HG03045 (cell line): Measurements from ENCODE around the gene SPAG9.
"Not testable (repeated sequence)": the region's sequence is repeated elsewhere in the genome, so short reads cannot be mapped to it uniquely, and the experiment has no call there.

Source experiments
- ATAC-seq: cut with Tn5 transposase; IDR thresholded peaks from one replicate; pipeline ENCODE4 v1.9.1; 2021; ENCODE audit warnings: mild to moderate bottlenecking, moderate library complexity; ENCODE audit not compliant: unreplicated experiment

SPAG9 gene

GRCh38 chr17:51087072-51087757 is 33.5 kb downstream of the SPAG9 start:
- ATAC-seq: no peak

DNA sequence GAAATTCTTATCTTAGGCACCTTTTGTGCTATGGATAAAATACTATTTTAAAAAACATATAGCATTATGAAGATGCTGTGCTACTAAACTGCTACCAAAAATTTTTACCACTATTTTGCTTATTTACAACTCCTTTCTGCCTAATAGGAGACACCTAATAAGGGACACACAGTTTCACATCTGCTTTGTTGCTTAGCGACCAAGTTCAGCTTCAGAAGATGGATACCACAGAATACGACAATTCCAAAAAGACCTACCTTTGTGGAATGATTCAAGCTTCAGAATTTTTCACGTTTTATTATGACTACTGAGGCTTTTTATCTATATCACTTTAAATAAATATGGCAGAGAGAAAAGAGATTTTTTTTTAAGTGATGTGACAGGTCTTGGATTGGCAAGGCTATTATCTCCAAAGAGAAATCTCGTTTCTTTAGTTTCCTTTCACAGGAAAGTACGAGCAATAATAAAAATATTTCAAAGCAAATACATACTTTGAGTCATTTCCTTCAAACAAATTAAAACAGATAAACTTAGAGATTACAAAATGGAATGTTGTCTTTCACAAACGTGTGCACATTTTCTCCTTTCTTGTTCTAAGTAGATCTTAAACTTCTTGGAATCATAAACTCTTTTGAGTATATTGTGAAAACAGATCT is 35.4 kb downstream of the SPAG9 start:
- no peak for ATAC-seq

- no peak for ATAC-seq
Observed at GRCh38 chr17:51083981-51084380, 36.7 kb downstream of the SPAG9 start.

- ATAC-seq: not testable (repeated sequence)
Observed at GRCh38 chr17:51083364-51083763, 37.3 kb downstream of the SPAG9 start.

GRCh38 chr17:51079049-51079448 is 41.6 kb downstream of the SPAG9 start:
- no peak for ATAC-seq

- no peak for ATAC-seq
Observed at GRCh38 chr17:51078009-51078592, 42.6 kb downstream of the SPAG9 start.

DNA sequence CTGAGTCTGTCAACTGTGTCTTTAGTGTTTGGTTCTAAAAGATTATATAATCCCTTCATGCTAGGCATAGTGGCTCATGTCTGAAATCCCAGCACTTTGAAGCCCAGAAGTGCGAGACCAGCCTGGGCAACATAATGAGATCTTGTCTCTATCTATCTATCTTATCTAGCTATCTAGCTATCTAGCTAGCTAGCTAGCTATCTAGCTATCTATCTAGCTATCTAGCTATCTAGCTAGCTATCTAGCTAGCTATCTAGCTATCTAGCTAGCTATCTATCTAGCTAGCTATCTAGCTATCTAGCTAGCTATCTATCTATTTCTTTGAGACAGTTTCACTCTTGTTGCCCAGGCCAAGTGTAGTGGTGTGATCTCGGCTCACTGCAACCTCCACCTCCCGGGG is 43.8 kb downstream of the SPAG9 start:
- ATAC-seq: no peak

GRCh38 chr17:51071556-51071955 is 49.1 kb downstream of the SPAG9 start:
- ATAC-seq: no peak

DNA sequence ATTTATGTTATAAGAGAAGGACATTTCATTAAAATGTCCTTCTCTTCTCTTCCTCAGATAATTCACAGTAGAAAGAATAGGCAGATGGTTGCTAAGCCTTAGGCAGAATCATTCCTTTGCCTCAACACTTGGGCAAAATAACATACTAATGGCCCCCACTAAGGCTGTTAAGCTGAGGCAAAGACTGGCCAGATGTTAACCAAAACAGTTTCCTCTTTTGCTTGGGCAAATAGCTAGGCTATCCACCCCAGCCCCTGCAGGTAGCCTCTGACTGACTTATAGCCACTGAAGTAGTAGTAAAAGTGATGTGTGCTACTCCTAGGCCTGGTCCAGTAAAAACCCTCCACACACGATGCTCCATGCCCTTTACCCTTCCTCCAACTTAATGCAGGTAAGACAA is 55.2 kb downstream of the SPAG9 start:
- no peak for ATAC-seq

GRCh38 chr17:51064061-51064735 is 56.5 kb downstream of the SPAG9 start:
- no peak for ATAC-seq

DNA sequence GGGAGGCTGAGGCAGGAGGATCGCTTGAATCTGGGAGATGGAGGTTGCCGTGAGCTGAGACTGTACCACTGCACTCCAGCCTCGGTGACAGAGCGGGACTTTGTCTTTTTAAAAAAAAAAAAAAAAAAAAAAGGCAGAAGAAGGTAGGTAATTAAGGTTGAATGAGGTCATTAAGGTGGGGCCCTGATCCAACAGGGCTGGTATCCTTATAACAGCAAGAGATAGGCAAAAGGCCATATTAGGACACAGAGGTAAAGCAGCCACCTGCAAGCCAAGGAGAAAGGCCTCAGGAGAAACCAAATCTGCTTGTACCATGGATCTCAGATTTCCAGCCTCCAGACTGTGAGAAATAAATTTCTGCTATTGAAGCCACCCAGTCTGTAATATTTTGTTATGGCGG is 60.3 kb downstream of the SPAG9 start:
- no peak for ATAC-seq

DNA sequence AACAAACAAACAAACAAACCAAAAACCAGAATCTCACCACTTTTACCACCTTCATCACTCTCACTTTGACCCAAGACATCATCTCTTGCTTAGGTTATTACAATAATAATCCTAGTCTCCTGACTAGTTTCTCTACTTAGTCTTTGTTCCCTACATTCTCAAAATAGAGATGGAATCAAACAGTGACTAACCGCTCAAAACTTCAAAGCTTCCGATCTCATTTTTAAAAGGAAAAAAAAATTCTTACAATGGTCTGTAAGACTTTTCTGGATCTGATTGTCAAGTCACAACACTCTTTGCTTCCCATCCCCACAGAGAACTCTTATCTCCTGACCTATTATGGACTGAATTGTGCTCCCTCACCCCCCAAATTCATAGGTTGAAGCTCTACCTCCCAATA is 60.9 kb downstream of the SPAG9 start:
- ATAC-seq: no peak

DNA sequence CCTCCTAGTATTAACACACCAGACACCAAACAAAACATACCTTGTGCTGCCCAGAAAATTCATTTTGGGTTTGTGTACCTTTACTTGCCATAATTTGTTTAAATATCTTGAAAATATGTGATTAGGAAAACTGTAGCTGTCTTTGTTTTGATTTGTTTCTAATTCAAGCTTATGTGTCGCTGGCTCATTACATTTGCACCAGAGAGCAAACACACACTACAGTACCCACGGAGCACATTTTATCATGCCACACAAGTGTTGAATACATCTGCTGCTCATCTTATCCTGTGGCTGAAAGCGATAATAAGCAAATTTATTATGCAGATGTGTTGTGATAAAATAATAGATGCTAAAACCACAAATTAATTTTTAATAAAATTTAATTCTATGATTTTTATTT is 63.1 kb downstream of the SPAG9 start:
- no peak for ATAC-seq

GRCh38 chr17:51056813-51057510 is 63.7 kb downstream of the SPAG9 start:
- no peak for ATAC-seq

GRCh38 chr17:51054748-51055147 is 65.9 kb downstream of the SPAG9 start:
- no peak for ATAC-seq

GRCh38 chr17:51052235-51052634 is 68.4 kb downstream of the SPAG9 start:
- ATAC-seq: no peak

GRCh38 chr17:51050291-51051033 is 70.2 kb downstream of the SPAG9 start:
- no peak for ATAC-seq

DNA sequence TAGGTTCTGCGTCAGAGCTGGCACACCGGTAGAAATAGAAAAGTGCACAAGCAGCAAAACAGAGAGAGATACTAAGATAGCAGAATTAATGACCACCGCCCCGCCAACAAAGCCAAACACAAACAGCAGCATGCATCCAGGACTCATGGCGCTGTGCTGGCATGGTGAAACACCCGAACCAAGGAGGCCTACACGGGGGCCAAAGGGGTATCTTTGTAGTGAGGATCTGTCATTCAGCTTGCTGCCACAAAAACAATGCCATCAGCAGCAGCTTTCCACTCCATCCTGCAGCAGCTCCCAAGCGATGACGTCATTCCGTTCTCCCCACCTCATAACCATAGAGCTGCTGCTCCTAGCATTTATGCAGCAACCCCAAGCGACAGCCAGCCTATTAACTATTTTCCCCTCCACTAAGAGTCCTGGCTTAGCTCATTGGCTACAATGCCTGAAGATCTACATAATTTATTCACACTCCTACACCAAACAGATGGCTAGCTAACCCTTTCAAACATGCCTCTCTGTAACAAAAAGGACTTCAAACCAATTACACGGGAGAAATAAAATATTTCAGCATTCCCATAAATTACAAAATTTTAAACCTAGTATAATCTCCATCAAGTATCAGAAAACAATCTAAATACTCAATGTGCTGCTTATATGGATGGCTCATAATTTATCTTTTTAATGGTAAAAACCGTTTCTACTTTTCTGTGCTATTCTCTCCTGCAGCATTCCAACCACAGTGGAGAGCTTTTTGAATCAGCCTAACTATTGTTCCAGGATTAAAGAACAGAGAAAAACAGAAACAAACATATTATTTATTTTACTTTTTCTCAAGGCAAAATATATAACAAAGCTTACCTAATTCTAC is 73.9 kb downstream of the SPAG9 start:
- ATAC-seq: no peak

DNA sequence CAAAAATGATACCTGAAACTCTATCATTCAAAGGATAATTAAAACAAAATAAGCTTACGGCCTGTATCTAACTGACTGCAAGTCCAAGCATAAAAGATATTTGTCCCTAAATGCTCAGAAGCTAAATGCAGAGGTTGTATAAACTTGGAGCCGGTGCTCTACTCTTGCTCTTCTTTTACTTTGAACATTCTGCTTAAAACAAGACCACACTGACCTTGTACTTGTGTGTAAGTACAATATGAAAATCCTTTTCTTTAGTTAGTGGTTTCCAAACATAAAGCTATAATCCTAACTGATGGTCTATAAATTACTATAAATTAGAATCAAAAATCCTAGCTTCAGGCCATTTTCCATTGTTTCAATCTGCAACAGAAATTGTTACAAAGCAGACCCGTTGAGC is 74.6 kb downstream of the SPAG9 start:
- ATAC-seq: no peak

DNA sequence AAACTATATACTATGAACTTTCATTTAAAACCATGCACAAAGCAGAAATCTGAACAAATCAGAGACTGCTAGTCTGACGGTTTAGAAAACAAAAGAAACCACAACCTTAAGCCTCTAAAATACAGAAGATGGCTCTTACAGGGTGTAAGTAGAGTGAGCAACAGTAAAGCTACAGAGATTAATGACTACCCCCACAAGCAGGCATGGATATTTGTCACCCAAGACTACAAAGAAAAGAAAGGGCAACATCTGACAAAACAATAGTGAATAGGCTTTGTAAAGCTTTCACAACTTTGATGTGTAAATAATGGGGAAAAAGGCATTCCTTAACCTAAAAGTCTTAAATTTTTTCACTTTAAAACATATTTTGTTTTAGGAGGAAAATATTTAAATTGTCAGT is 75.0 kb downstream of the SPAG9 start:
- ATAC-seq: no peak
